Psoas muscle (tissue), 8 donors: ENCODE data around the gene CIPC. TPM values are rescaled to one million over a fixed set of nuclear protein-coding genes. Genes with fewer than 3 reads are reported as not detected.
A peak's percentile ranks its signal among the peaks of the same experiment; 100 is the strongest.

Source experiments
- ATAC-seq, 4 donors: fragments of 200-7000 bp; cut with Tn5 transposase; one replicate each; pipeline ENCODE4 v1.9.1; 2020; ENCODE audit warnings: moderate library complexity in 3 of 4, mild to moderate bottlenecking in 2 of 4
- DNase-seq, 2 donors: peaks; one replicate each; pipeline ENCODE4 v3.0.0-alpha.2; 2020
- H3K27ac ChIP-seq: fragments of 200-600 bp; one replicate; pipeline ENCODE4 v1.8.0; 2022
- H3K27me3 ChIP-seq, 3 donors: fragments of 200-600 bp in 1 of 3; one replicate each; pipeline versions ENCODE4 v1.6.1 to v1.8.0; 2013 to 2022; ENCODE audit warnings: low read length in 2 of 3, mild to moderate bottlenecking in 2 of 3, moderate library complexity in 1 of 3; ENCODE audit not compliant: insufficient read depth in 3 of 3
- H3K36me3 ChIP-seq, 2 donors: fragments of 200-600 bp in 1 of 2; one replicate each; pipeline versions ENCODE4 v1.6.1 to v1.8.0; 2013 to 2022; ENCODE audit warnings: low read depth in 1 of 2, mild to moderate bottlenecking in 1 of 2, moderate library complexity in 1 of 2; ENCODE audit not compliant: insufficient read depth in 1 of 2
- H3K4me1 ChIP-seq: fragments of 200-600 bp; one replicate; pipeline ENCODE4 v1.8.0; 2022
- H3K4me3 ChIP-seq: fragments of 200-600 bp; one replicate; pipeline ENCODE4 v1.8.0; 2022; ENCODE audit warnings: mild to moderate bottlenecking
- H3K9me3 ChIP-seq: fragments of 200-600 bp; one replicate; pipeline ENCODE4 v1.8.0; 2022
- CTCF ChIP-seq: fragments of 200-600 bp; IDR thresholded peaks from one replicate; pipeline ENCODE4 v1.8.0; 2022; ENCODE audit warnings: antibody characterized with exemption
- WGBS, 3 donors: extraction: QIAGEN DNeasy Blood & Tissue Kit; methylation state at CpG; one replicate each; pipeline versions ENCODE4 v1.1.6 to v1.1.7; 2013; 5-methylcytosine and 5-hydroxymethylcytosine counted together
- intact Hi-C, 2 donors: fragments of 100-400 bp; cut with DNase I; formaldehyde crosslinking; loops; one replicate each; pipeline versions ENCODE4 v1.11.0 to v1.14.2; 2022
- polyA plus RNA-seq, 3 donors: library from polyadenylated mRNA; stranded (reverse); fragments of 200-250 nt; gene quantifications; one replicate each; pipeline ENCODE4 v1.2.3, GENCODE V29; 2013
- total RNA-seq, 4 donors: library from RNA; stranded (reverse); fragmentation: NEBNext Ultra II Directional in 2 of 4; extraction: Animal tissue kit (Norgen Biotek cat#: 25700) in 2 of 4; gene quantifications; one replicate each; pipeline versions ENCODE4 v1.2.1 to v1.2.4, GENCODE V29; 2021 to 2023
- donor health status: healthy with polysubstance abuse.
- donor health status: DM: no; HTN: no; CAD: no; lungs with moderate emphysema.
- donor health status: Bipolar disorder and iron deficiency.
- donor health status: healthy.
- donor health status: DM: yes; HTN: yes; CAD: no.
- donor health status: DM: no; HTN: no; CAD: no.
- donor health status: DM: no; HTN: no; CAD: no.
- donor health status: DM: yes; HTN: yes; CAD: no.

The CIPC gene
- total and polyA plus RNA-seq, 7 donors: 23.1 to 133 (median 101) TPM

- intact Hi-C loops: no loop called here
- peaks cover 68% of the 10 kb centered on the region for H3K4me1 ChIP-seq
- no peaks in the 10 kb centered on the region for H3K27me3 ChIP-seq
- no peak for ATAC-seq
- WGBS, 3 donors: 63 to 71% (median 67%) methylated on average over 6 of the region's 6 CpGs
- H3K27ac ChIP-seq: peak overlapping the region; percentile 3
- no peak for TF ChIP-seq CTCF
- peaks cover 8 to 92% of the 10 kb centered on the region in 2 donors for H3K36me3 ChIP-seq
- H3K4me3 ChIP-seq: no peak overlapping the region
- no peak for DNase-seq
- H3K9me3 ChIP-seq: no peaks in the 10 kb centered on the region
Observed at GRCh38 chr14:77109656-77110055, 11.6 kb downstream of the CIPC start.

DNA sequence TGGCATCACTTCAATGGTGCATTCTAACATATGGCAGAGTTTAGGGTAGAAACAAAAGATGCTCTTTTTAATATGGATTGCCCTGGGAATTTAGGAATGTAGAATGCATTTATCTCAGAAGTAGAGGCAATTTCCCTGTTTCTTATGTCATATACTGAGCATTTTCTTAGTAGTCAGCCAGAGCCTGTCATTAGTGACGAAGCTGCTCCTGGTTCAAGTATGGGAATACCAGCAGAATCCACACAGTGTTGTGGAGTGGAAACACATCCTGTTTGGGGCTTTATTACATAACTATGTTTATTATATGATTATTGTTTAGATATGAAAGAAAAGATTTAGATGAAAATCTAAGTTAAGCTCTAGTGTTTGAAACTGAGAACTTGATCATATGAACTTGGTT lies 12.2 kb downstream of the CIPC start:
- Histone ChIP-seq H3K27ac (peak overlapping the region; percentile 72), H3K27me3 (no peaks in the 10 kb centered on the region), H3K9me3 (no peaks in the 10 kb centered on the region), H3K4me3 (no peak overlapping the region), H3K4me1 (peaks cover 64% of the 10 kb centered on the region), H3K36me3 (peaks cover 8 to 98% of the 10 kb centered on the region in 2 donors)
- 60 to 86% (median 85%) methylated on average over 1 of the region's 1 CpG for WGBS, 3 donors
- no peak for ATAC-seq
- intact Hi-C loops: no loop called here
- TF ChIP-seq CTCF: no peak
- no peak for DNase-seq

GRCh38 chr14:77111021-77111420 lies 13.0 kb downstream of the CIPC start:
- no peak overlapping the region for H3K4me3 ChIP-seq

DNA sequence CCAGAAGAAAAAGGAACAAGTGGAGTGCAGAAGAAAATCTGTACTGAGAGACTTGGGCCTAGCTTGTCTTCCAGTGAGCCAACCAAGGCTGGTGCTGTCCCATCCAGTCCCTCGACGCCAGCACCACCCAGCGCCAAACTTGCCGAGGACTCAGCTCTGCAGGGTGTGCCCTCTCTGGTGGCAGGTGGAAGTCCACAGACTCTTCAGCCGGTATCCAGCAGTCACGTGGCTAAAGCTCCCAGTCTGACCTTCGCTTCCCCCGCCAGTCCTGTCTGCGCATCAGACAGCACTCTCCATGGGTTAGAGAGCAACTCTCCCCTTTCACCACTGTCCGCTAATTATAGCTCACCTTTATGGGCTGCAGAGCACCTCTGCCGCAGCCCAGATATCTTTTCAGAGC lies 15.6 kb downstream of the CIPC start:
- ATAC-seq (peak; percentile 71 to 90 (median 82)), DNase-seq (peak; percentile 24 to 63)
- Histone ChIP-seq H3K9me3 (no peaks in the 10 kb centered on the region), H3K4me1 (peaks cover 64% of the 10 kb centered on the region), H3K4me3 (no peak overlapping the region), H3K27ac (peak overlapping the region; percentile 76), H3K36me3 (peaks cover 8 to 90% of the 10 kb centered on the region in 2 donors), H3K27me3 (no peaks in the 10 kb centered on the region)
- peak; percentile 12 for TF ChIP-seq CTCF
- WGBS, 3 donors: 54 to 83% (median 69%) methylated on average over 11 of the region's 11 CpGs
- intact Hi-C loops: no loop called here

More at GRCh38 chr14:77111021-77111420, 13.0 kb downstream of the CIPC start:
- Histone ChIP-seq H3K4me1 (peaks cover 60% of the 10 kb centered on the region), H3K36me3 (peaks cover 8 to 99% of the 10 kb centered on the region in 2 donors), H3K9me3 (no peaks in the 10 kb centered on the region), H3K27me3 (no peaks in the 10 kb centered on the region), H3K27ac (peak overlapping the region; percentile 72)
- no peak for DNase-seq
- WGBS, 3 donors: 44 to 54% (median 47%) methylated on average over 5 of the region's 5 CpGs
- ATAC-seq: no peak
- no peak for TF ChIP-seq CTCF
- intact Hi-C loops: no loop called here

GRCh38 chr14:77114609-77115008 lies 16.6 kb downstream of the CIPC start:
- Histone ChIP-seq H3K9me3 (no peaks in the 10 kb centered on the region), H3K27me3 (no peaks in the 10 kb centered on the region), H3K4me3 (no peak overlapping the region), H3K4me1 (peaks cover 56% of the 10 kb centered on the region), H3K27ac (peak overlapping the region; percentile 76), H3K36me3 (peaks cover 8 to 90% of the 10 kb centered on the region in 2 donors)
- DNase-seq (no peak), ATAC-seq (no peak)
- WGBS, 3 donors: 77 to 90% (median 81%) methylated on average over 4 of the region's 4 CpGs
- TF ChIP-seq CTCF: no peak
- intact Hi-C loops: no loop called here
